Measurements from ENCODE around the gene SGCD. TPM values are rescaled to one million over a fixed set of nuclear protein-coding genes. Genes with fewer than 3 reads are reported as not detected.

SGCD gene
- total and polyA plus RNA-seq, 9 of the 15 experiments (the other 6 are each of a cell fraction or from before 2014, with no cell fraction given): not detected

GRCh38 chr5:156686796-156687195 is 359.8 kb downstream of the SGCD start:
- H4K20me1 ChIP-seq (replicated peaks; ENCODE audit: control insufficient read depth, insufficient read depth, low read length): no peaks in the 10 kb centered on the region
- ChIA-PET POLR2A (no interaction called here), CTCF (ENCODE audit: low intra/inter-chr PET ratio) (no interaction called here)
- WGBS (ENCODE audit: insufficient coverage, low coverage, missing lambda C conversion rate): 0% methylated on average over 4 of the region's 4 CpGs
- TF ChIP-seq ATF4 (CRISPR knock-in tag; IDR thresholded peaks at IDR 0.05): no peak
- TF ChIP-seq HNRNPUL1 (IDR thresholded peaks at IDR 0.05; ENCODE audit: low read length): no peak
- H3K4me1 ChIP-seq (replicated peaks in 1 of 2; ENCODE audit: control insufficient read depth in 2 of 2, insufficient read depth in 2 of 2, low read length in 2 of 2): no peaks in the 10 kb centered on the region
- no peaks in the 10 kb centered on the region for H3K36me3 ChIP-seq (ENCODE audit: control insufficient read depth, insufficient read depth, low read length)
- H3K4me3 ChIP-seq: no peak overlapping the region
- H3K79me2 ChIP-seq (ENCODE audit: control insufficient read depth, insufficient read depth, low read length): no peaks in the 10 kb centered on the region
- FAIRE-seq (no peak), ATAC-seq (no peak), DNase-seq (ENCODE audit: extremely low read depth in 1 of 4, low spot score in 3 of 4) (no peak)
- no peaks in the 10 kb centered on the region for H3K27me3 ChIP-seq (ENCODE audit: control insufficient read depth in 2 of 2, insufficient read depth in 2 of 2, low read length in 2 of 2)
- in situ Hi-C loops (cut with MboI): no loop called here
- H3K27ac ChIP-seq (ENCODE audit: extremely low read depth, low read depth, low read length): no peak overlapping the region
- no TSS peak for BruUV-seq (replicated peaks)
- H3K9me3 ChIP-seq (replicated peaks; ENCODE audit: control insufficient read depth, insufficient read depth, low read depth, low read length): no peaks in the 10 kb centered on the region
- H3K9me1 ChIP-seq (ENCODE audit: control insufficient read depth, insufficient read depth, low read length): no peaks in the 10 kb centered on the region
- H3K9ac ChIP-seq (ENCODE audit: insufficient read depth in 1 of 2, low read depth in 2 of 2, low read length in 2 of 2): no peak overlapping the region
- H3K4me2 ChIP-seq (ENCODE audit: insufficient read depth, low read length): no peak overlapping the region
- intact Hi-C loops (cut with micrococcal nuclease): no loop called here
- H2AFZ ChIP-seq (ENCODE audit: low read depth, low read length): no peak overlapping the region

GRCh38 chr5:156687514-156687913 is 360.6 kb downstream of the SGCD start:
- no peaks in the 10 kb centered on the region for H3K79me2 ChIP-seq (ENCODE audit: control insufficient read depth, insufficient read depth, low read length)
- H4K20me1 ChIP-seq (replicated peaks; ENCODE audit: control insufficient read depth, insufficient read depth, low read length): no peaks in the 10 kb centered on the region
- no peak overlapping the region for H3K4me2 ChIP-seq (ENCODE audit: insufficient read depth, low read length)
- intact Hi-C loops (cut with micrococcal nuclease): no loop called here
- no TSS peak for BruUV-seq (replicated peaks)
- H3K9ac ChIP-seq (ENCODE audit: insufficient read depth in 1 of 2, low read depth in 2 of 2, low read length in 2 of 2): no peak overlapping the region
- no peaks in the 10 kb centered on the region for H3K27me3 ChIP-seq (ENCODE audit: control insufficient read depth in 2 of 2, insufficient read depth in 2 of 2, low read length in 2 of 2)
- no peaks in the 10 kb centered on the region for H3K36me3 ChIP-seq (ENCODE audit: control insufficient read depth, insufficient read depth, low read length)
- FAIRE-seq (no peak), ATAC-seq (no peak), DNase-seq (ENCODE audit: extremely low read depth in 1 of 4, low spot score in 3 of 4) (no peak)
- no peaks in the 10 kb centered on the region for H3K9me3 ChIP-seq (replicated peaks; ENCODE audit: control insufficient read depth, insufficient read depth, low read depth, low read length)
- POLR2A ChIA-PET: interaction anchor here (0.6 kb wide), 1 partner anchor 1062 kb away, joined by 3 read pairs; no protein-coding TSS in a partner anchor
- H3K4me3 ChIP-seq: no peak overlapping the region
- 2% methylated on average over 8 of the region's 8 CpGs for WGBS (ENCODE audit: insufficient coverage, low coverage, missing lambda C conversion rate)
- H3K9me1 ChIP-seq (ENCODE audit: control insufficient read depth, insufficient read depth, low read length): no peaks in the 10 kb centered on the region
- H3K27ac ChIP-seq (ENCODE audit: extremely low read depth, low read depth, low read length): no peak overlapping the region
- TF ChIP-seq TCF7L2 (IDR thresholded peaks at IDR 0.05; ENCODE audit: low read depth, low read length) (no peak), SAFB (IDR thresholded peaks at IDR 0.05; ENCODE audit: borderline replicate concordance, low read depth, low read length) (no peak), DMBX1 (CRISPR knock-in tag; IDR thresholded peaks at IDR 0.05; ENCODE audit: borderline replicate concordance) (no peak), ZNF263 (CRISPR knock-in tag; IDR thresholded peaks at IDR 0.05; ENCODE audit: borderline replicate concordance) (no peak), CBX1 (IDR thresholded peaks at IDR 0.05; ENCODE audit: low read depth) (no peak), SMAD3 (CRISPR knock-in tag; conservative IDR thresholded peaks at IDR 0.05) (no peak), HBP1 (CRISPR knock-in tag; IDR thresholded peaks at IDR 0.05) (no peak), RBM14 (IDR thresholded peaks at IDR 0.05; ENCODE audit: borderline replicate concordance, insufficient read depth, low read depth, low read length) (no peak), ELK3 (CRISPR knock-in tag; IDR thresholded peaks at IDR 0.05) (no peak), SRSF1 (IDR thresholded peaks at IDR 0.05; ENCODE audit: low read depth, low read length) (no peak), ZZZ3 (IDR thresholded peaks at IDR 0.05) (no peak)
- in situ Hi-C loops (cut with MboI): no loop called here
- no peaks in the 10 kb centered on the region for H3K4me1 ChIP-seq (replicated peaks in 1 of 2; ENCODE audit: control insufficient read depth in 2 of 2, insufficient read depth in 2 of 2, low read length in 2 of 2)
- no peak overlapping the region for H2AFZ ChIP-seq (ENCODE audit: low read depth, low read length)
- CTCF ChIA-PET (ENCODE audit: low intra/inter-chr PET ratio): no interaction called here
